Suppressor macrophage treated with lipopolysaccharide for 1 hour (primary cell): ENCODE data around the gene WIPF3.
A peak's percentile ranks its signal among the peaks of the same experiment; 100 is the strongest.

Source experiments
- DNase-seq, 3 donors: peaks; one replicate each; pipeline ENCODE4 v3.0.0-alpha.2; 2020 to 2022

WIPF3 gene

GRCh38 chr7:29848941-29849340 is 42.6 kb downstream of the WIPF3 start:
- DNase-seq: no peak

GRCh38 chr7:29851487-29851886 is 45.2 kb downstream of the WIPF3 start:
- no peak for DNase-seq

- no peak for DNase-seq
Measured at GRCh38 chr7:29852457-29852856, 46.1 kb downstream of the WIPF3 start.

DNA sequence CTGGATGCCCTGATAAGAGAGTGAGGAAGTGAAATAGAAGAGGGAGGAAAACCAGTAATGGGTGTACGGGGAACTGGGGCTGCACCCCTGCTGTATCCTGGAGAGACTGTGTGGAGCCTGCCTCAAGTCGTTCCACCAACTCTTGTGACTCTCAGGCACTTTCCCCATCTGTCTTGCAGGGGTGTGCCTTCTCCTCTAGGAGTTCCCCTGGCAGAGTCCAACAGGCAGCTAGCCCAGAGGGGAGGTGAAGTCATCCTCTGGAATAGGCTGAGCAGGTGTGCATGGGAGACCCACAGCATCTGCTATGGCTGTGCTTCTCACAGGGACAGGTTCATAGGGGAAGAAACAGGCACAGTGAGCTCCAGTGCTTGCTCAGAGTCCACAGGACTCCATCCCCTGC is 46.8 kb downstream of the WIPF3 start:
- no peak for DNase-seq

DNA sequence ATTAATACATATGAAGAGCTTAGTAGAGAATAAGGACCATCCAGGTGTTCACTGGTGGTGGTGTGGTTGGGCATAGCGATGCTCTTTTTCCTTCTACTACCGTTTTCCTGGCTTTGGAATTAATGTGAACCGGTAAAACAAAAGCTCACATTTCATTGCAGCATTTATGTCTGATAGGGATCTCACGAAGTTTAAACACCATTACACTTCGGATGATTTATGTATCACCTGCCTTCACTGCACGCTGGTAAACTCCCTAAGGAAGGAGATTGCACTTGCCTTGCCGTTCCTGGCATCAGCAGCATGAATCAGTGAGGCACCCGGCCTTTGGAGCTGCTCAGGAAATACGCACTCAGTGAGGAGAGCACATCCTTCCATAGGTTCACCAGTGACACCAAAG is 47.5 kb downstream of the WIPF3 start:
- DNase-seq: no peak

- no peak for DNase-seq
Measured at GRCh38 chr7:29854257-29854938, 48.1 kb downstream of the WIPF3 start.

- no peak for DNase-seq
Measured at GRCh38 chr7:29857654-29858053, 51.3 kb downstream of the WIPF3 start.

DNA sequence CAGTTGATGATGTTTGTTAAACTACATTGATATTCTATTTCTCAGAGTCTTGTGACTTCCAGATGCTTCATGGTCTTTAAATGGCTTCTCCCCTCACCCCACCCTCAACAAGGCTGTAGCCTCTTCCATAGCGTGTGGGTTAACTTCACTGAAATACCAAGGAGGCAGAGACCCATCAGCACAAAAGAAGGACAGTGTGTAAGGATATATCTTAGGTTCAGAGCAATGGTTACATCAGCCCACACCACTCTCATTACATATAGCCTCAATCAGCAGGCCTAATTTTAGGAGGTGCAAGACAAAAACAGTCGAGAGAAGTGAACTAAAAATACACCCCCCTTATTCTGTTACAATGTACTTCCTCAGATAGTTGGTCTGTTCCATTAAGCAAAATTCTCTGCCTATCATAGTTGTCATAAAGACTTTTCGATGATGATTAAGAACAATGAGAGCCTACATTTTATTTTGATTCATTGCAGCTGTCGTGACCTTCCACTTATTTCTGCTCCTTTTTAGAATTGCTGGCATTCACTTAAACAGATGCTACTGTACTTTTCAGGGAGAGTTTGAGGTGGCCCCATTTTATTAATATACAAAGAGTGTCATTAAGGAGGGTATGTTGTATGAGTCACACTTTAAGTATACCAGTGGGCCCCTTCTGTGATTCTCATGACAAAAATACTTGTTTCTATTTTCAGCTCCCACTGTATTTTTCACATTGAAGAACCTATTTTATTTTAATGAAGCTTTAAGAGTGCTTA is 52.1 kb downstream of the WIPF3 start:
- DNase-seq: peak in 2 of 3 donors; percentile 23 to 35

- no peak for DNase-seq
Measured at GRCh38 chr7:29859104-29859503, 52.8 kb downstream of the WIPF3 start.

DNA sequence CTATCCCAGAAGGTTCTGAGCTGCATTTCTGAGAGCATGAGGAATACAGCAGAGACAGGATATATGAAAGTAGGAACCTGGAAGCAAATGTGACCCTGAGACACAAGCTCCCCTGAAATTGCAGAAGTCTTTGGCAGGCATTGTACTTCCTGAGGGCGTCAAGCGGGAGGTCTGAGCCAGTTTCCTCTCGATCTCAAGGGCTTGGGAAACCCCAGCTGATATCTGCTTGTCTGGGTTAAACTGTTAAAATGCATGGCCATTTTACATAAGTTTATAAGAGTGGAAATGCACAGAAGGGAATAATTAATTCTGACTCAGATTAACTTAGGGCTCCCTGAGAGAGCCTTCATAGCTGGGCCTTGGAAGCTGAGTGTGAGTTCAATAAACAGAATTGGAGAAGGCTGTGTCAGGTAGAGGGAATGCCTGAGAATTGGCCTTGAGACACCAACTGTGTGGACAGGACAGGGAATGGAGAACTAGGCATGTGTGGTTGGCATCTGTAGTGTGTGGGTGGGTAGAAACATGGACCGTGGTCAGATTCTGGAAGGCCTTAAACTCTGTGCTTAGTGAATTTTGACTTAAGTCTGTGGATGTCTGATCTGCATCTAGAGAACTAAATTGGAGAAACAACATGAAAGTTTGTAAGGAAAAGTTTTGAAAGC is 53.3 kb downstream of the WIPF3 start:
- peak; percentile 89 to 94 (median 93) for DNase-seq

- peak; percentile 31 to 49 (median 37) for DNase-seq
Measured at GRCh38 chr7:29860186-29860585, 53.9 kb downstream of the WIPF3 start.

GRCh38 chr7:29861884-29862283 is 55.6 kb downstream of the WIPF3 start:
- DNase-seq: no peak

GRCh38 chr7:29864656-29865055 is 58.3 kb downstream of the WIPF3 start:
- DNase-seq: no peak

GRCh38 chr7:29865526-29865925 is 59.2 kb downstream of the WIPF3 start:
- no peak for DNase-seq

DNA sequence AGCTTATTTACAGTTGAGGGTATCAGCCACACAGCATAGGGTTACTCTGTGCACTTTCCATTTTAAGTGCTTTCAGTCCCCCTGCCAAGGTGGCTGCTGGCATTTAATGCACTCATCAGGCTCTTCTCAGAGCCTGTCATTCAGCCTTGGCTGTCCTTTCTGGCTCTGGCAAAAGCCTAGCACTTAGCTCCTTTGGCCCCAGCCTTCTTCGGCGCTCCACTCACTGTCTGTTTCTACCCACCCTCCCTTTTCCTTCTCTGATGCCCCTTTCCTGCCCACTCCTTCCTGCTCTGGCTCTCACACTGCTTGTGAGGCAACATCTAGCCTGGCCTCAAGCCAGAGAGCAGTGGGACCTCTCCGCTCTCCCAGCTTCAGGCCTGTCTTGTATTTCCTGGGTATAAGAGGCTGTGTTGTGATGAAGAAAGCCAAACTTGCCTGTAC is 60.2 kb downstream of the WIPF3 start:
- peak; percentile 70 to 79 (median 76) for DNase-seq

DNA sequence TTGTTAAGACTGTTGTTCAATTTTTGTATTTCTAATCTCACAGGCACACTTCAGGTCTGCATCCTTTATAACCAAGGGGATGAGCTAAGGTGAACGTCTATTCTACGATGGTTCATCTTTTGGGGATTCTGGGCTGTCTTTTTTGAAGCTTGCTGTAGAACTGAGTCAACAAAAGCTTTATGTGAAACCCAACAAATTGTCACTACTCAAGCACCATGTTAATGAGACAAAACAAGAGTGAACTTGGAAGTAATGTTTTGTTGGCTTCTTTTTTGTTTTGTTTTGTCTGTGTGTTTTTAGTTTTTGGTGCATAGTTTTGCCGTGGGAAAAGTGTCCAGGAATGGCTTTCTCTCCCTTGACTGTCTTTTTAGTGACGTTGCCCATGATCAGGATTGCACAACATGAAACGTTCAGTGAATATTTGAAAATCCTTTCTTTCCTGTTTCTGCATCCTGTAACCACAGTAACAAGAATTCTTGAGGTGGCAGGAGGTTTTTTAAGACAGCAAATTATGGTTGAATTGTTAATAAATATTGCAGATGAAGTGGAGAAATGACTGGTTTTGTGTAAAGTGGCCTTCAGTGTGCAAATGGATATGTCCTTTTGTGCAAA is 65.6 kb downstream of the WIPF3 start:
- no peak for DNase-seq

GRCh38 chr7:29873644-29874294 is 67.5 kb downstream of the WIPF3 start:
- DNase-seq: no peak

DNA sequence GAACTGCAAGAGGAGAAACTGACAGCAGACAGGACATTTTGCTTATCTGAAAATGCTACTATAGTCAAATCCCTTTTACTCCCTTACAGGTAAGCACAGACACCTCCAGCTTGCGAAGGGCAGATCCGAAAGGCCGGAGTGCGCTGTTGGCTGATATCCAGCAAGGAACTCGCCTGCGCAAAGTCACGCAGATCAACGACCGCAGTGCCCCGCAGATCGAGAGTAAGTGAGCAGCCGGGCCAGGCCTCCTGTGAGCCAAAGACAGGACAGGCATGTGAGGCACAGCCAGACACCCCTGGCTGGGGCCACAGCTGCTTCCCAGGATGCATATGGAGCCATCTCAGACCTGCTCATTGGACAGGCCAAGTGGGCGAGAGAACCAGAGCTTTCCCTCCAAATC is 69.4 kb downstream of the WIPF3 start:
- no peak for DNase-seq

GRCh38 chr7:29877196-29877595 is 70.9 kb downstream of the WIPF3 start:
- no peak for DNase-seq

DNA sequence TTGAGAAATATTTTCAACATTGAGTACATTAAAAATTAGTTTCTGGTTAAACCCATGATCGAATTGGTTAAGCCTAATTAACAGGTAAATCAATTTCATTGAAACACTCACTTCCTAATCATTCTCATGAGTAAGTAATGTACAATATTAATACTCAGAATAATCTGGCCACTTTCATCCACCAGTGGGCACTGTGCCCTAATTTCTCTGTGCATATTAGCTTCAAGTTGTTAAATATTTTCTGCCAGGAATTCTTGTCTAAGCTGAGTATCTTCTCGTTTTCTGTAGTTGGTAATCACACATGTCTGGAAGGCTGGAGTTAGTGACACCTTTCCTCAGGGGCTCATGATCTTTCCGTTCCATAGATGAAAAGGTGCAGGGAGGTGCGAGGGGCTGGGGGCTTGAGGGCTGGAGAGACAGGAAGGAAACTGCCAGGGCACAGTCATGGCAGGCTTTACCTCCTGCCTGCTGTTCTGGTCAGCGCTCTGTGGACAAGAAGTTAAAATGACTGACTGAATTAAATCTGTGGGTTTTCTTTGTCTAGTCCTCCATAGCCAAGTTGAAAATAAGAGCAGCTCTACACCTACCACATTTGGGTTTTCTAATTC is 71.9 kb downstream of the WIPF3 start:
- peak; percentile 61 to 76 (median 67) for DNase-seq

- no peak for DNase-seq
Measured at GRCh38 chr7:29879609-29880008, 73.3 kb downstream of the WIPF3 start.

GRCh38 chr7:29881724-29882123 is 75.4 kb downstream of the WIPF3 start:
- no peak for DNase-seq
